Suprapubic skin (tissue), 4 donors: ENCODE data around the gene MAP4. TPM values are rescaled to one million over a fixed set of nuclear protein-coding genes. Genes with fewer than 3 reads are reported as not detected.
"Not testable (repeated sequence)": the region's sequence is repeated elsewhere in the genome, so short reads cannot be mapped to it uniquely, and the experiment has no call there.

Experiments
- DNase-seq, 2 donors: peaks; one replicate each; pipeline ENCODE4 v3.0.0-alpha.2; 2019; ENCODE audit warnings: low spot score in 2 of 2
- H3K27ac ChIP-seq: fragments of 200-600 bp; sonication (generic); one replicate; pipeline ENCODE4 v1.5.1; 2019
- H3K27me3 ChIP-seq: fragments of 200-600 bp; sonication (generic); one replicate; pipeline ENCODE4 v1.5.1; 2019
- H3K36me3 ChIP-seq: fragments of 200-600 bp; sonication (generic); one replicate; pipeline ENCODE4 v1.5.1; 2019
- H3K4me1 ChIP-seq: fragments of 200-600 bp; sonication (generic); one replicate; pipeline ENCODE4 v1.5.1; 2019
- H3K4me3 ChIP-seq: fragments of 200-600 bp; sonication (generic); one replicate; pipeline ENCODE4 v1.5.1; 2019; ENCODE audit warnings: mild to moderate bottlenecking
- H3K9me3 ChIP-seq: fragments of 200-600 bp; sonication (generic); one replicate; pipeline ENCODE4 v1.5.1; 2019
- EP300 ChIP-seq: sonication (generic); formaldehyde crosslinking; IDR thresholded peaks from one replicate; pipeline ENCODE4 v1.6.1; 2017; ENCODE audit warnings: antibody characterized with exemption
- POLR2A ChIP-seq, 2 donors: fragments of 450-650 bp; IDR thresholded peaks; one replicate each; pipeline ENCODE4 v1.6.1; 2017; ENCODE audit warnings: antibody characterized with exemption in 2 of 2, mild to moderate bottlenecking in 2 of 2, moderate library complexity in 2 of 2
- POLR2AphosphoS5 ChIP-seq, 3 donors: sonication (generic); formaldehyde crosslinking; IDR thresholded peaks; one replicate each; pipeline ENCODE4 v1.6.1; 2017; ENCODE audit warnings: antibody characterized with exemption in 3 of 3
- WGBS: methylation state at CpG from one replicate; pipeline ENCODE4 v1.1.5; 2018; 5-methylcytosine and 5-hydroxymethylcytosine counted together
- total RNA-seq, 4 donors: library from RNA; depleted of rRNA; stranded (reverse); fragments of >200 nt; gene quantifications; one replicate each; pipeline ENCODE4 v1.1.0, GENCODE V29; 2016
- TF ChIP-seq, protein P1 (sequence below), 2 donors: fragments of 200-600 bp in 1 of 2; fragments of 450-650 bp in 1 of 2; sonication (generic) in 1 of 2; IDR thresholded peaks; one replicate each; pipeline ENCODE4 v1.5.1; 2016 to 2019; ENCODE audit warnings: antibody characterized with exemption in 2 of 2, mild to moderate bottlenecking in 1 of 2, moderate library complexity in 1 of 2

MAP4 gene
- total RNA-seq, 4 donors from 2014 or later, result 132 to 162 (median 144) TPM

DNA sequence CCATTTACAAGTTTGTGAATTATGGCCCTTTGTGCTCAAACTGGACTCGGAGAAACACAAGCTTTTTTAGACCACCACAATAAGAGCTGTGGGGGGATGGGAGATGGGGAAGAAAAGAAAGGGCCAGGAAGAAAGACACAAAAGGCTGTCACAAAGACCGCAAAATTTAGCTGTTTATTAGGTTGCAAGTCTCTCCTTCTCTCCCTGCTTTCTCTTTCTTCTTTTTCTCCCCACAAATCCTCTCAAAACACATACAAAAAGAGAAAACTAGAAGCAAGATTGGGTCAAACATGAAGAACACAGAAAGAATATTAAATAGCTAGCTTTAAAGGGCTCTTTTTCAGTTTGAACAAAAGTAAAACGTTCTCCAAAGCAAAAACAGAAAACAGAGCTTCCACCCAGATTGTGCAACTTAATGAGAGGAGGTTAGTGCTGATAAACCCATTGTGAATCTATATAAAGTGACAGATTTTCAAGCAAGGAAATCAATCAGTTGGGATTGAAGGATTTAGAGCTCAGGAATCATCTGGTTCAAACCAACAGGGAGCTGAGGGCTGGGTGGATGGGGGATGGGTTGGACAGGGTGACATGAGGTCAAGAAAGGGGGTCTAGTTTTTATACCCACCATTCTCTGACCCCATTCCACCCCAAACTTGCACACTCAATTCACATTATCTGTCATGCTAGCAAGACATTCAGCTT lies 125.9 kb downstream of the MAP4 start:
- Histone ChIP-seq H3K4me3 (no peak overlapping the region), H3K27me3 (no peaks in the 10 kb centered on the region), H3K36me3 (peaks cover 43% of the 10 kb centered on the region), H3K9me3 (no peaks in the 10 kb centered on the region), H3K27ac (no peak overlapping the region), H3K4me1 (peaks cover 23% of the 10 kb centered on the region)
- no peak for TF ChIP-seq EP300
- WGBS, result 64% methylated on average over 3 of the region's 3 CpGs
- no peak for DNase-seq

DNA sequence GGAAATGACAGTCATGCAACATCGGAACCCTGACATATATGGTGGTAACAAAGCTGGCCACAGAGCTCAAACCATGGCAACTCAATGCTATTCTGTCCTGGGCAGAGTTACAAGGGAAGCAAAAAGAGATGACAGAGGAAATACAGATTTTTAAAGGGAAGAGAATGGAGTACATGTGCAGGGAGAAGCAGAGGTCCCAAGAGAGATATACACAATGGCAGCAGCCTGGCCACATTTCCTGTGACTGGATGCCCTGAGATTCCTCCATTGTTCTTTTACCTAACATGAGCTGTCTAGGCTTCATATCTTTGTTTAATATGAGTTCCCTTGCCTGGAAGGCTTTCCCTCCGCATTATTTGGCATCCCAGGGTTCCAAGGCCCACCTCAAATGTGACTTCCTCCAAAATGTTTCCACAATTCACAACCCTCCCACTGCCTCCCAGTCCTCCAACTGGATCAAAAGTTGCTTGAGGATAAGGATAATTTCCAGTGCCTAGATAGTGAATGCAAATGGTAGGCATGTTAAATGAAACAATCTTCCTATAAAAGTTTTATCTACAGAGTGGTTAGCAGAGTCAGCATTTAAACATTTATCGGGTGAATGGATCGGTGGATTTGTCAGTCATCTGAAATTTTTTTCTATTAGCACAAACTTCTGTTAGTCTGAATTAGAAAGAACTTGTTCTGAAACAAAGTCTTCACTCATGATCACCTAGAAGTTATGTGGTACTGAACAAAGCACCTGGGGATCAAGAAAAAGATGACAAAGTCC lies 127.0 kb downstream of the MAP4 start:
- no peaks in the 10 kb centered on the region for H3K9me3 ChIP-seq
- no peak overlapping the region for H3K27ac ChIP-seq
- TF ChIP-seq POLR2AphosphoS5 (IDR thresholded peaks at IDR 0.05), result no peak
- no peak for TF ChIP-seq POLR2A (IDR thresholded peaks at IDR 0.05)
- TF ChIP-seq EP300, result no peak
- TF ChIP-seq, protein P1, sequence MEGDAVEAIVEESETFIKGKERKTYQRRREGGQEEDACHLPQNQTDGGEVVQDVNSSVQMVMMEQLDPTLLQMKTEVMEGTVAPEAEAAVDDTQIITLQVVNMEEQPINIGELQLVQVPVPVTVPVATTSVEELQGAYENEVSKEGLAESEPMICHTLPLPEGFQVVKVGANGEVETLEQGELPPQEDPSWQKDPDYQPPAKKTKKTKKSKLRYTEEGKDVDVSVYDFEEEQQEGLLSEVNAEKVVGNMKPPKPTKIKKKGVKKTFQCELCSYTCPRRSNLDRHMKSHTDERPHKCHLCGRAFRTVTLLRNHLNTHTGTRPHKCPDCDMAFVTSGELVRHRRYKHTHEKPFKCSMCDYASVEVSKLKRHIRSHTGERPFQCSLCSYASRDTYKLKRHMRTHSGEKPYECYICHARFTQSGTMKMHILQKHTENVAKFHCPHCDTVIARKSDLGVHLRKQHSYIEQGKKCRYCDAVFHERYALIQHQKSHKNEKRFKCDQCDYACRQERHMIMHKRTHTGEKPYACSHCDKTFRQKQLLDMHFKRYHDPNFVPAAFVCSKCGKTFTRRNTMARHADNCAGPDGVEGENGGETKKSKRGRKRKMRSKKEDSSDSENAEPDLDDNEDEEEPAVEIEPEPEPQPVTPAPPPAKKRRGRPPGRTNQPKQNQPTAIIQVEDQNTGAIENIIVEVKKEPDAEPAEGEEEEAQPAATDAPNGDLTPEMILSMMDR (IDR thresholded peaks at IDR 0.05), result no peak
- H3K27me3 ChIP-seq, result no peaks in the 10 kb centered on the region
- WGBS, result 94% methylated on average over 4 of the region's 4 CpGs
- H3K36me3 ChIP-seq, result peaks cover 42% of the 10 kb centered on the region
- no peak for DNase-seq
- peaks cover 23% of the 10 kb centered on the region for H3K4me1 ChIP-seq
- H3K4me3 ChIP-seq, result no peak overlapping the region

DNA sequence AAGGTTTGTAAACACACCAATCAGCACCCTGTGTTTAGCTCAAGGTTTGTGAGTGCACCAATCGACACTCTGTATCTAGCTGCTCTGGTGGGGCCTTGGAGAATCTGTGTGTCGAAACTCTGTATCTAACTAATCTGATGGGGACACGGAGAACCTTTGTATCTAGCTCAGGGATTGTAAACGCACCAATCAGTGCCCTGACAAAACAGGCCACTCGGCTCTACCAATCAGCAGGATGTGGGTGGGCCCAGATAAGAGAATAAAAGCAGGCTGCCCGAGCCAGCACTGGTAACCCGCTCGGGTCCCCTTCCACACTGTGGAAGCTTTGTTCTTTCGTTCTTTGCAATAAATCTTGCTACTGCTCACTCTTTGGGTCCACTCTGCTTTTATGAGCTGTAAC lies 128.2 kb downstream of the MAP4 start:
- 90% methylated on average over 9 of the region's 9 CpGs for WGBS
- not testable (repeated sequence) for H3K27ac ChIP-seq

DNA sequence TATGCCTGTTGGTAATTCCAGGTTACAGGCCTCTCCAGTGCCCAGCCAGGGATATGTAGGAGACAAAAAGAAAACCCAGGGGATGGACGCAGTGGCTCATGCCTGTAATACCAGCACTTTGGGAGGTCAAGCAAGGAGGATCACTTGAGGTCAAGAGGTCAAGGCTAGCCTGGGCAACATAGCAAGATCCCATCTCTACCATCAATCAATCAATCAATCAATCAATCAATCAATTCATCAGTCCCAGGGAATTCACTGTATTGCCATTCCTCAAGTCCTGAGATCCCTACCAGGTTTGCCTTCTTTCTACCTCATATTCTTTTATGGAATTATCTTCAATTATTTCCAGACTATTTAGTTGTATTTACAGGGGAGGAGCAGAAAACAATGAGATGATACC lies 131.0 kb downstream of the MAP4 start:
- DNase-seq, result no peak
- no peak overlapping the region for H3K4me3 ChIP-seq
- peaks cover 5% of the 10 kb centered on the region for H3K4me1 ChIP-seq
- 100% methylated on average over 1 of the region's 1 CpG for WGBS
- TF ChIP-seq, protein P1 (IDR thresholded peaks at IDR 0.05), result no peak
- TF ChIP-seq EP300 (no peak), POLR2A (IDR thresholded peaks at IDR 0.05) (no peak), POLR2AphosphoS5 (IDR thresholded peaks at IDR 0.05) (no peak)
- H3K27ac ChIP-seq, result no peak overlapping the region
- H3K9me3 ChIP-seq, result no peaks in the 10 kb centered on the region
- peaks cover 17% of the 10 kb centered on the region for H3K36me3 ChIP-seq
- no peaks in the 10 kb centered on the region for H3K27me3 ChIP-seq

More for the DNA sequence above, 128.2 kb downstream of the MAP4 start:
- H3K4me1 ChIP-seq, result peaks cover 23% of the 10 kb centered on the region
- not testable (repeated sequence) for DNase-seq, H3K27me3 ChIP-seq, H3K9me3 ChIP-seq, H3K4me3 ChIP-seq
- peaks cover 38% of the 10 kb centered on the region for H3K36me3 ChIP-seq

DNA sequence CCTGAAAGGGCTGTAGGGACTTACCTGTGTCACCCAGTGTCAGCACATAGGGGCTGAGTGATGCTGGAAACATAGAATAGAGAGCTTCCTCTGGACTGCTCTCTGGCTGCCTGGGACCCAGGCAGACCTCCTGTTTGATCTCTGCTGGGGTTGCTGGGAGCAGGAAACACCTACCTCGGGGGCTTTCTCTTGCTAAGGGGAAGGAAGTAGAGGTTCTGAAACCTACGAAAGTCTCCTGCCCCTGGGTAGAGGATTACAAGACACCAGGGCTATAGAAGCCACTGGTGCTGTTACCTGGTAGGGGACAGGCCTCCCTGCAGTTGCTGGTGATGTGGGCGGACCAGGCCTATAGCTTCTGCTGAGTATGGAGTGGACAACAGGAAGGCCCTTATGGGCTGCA lies 131.6 kb downstream of the MAP4 start:
- peaks cover 17% of the 10 kb centered on the region for H3K36me3 ChIP-seq
- no peaks in the 10 kb centered on the region for H3K4me1 ChIP-seq
- 62% methylated on average over 2 of the region's 3 CpGs for WGBS
- no peaks in the 10 kb centered on the region for H3K27me3 ChIP-seq
- TF ChIP-seq POLR2A (IDR thresholded peaks at IDR 0.05), result no peak
- no peak for TF ChIP-seq EP300
- TF ChIP-seq POLR2AphosphoS5 (IDR thresholded peaks at IDR 0.05), result no peak
- TF ChIP-seq, protein P1 (IDR thresholded peaks at IDR 0.05), result no peak
- no peaks in the 10 kb centered on the region for H3K9me3 ChIP-seq
- no peak overlapping the region for H3K27ac ChIP-seq
- H3K4me3 ChIP-seq, result no peak overlapping the region
- no peak for DNase-seq

DNA sequence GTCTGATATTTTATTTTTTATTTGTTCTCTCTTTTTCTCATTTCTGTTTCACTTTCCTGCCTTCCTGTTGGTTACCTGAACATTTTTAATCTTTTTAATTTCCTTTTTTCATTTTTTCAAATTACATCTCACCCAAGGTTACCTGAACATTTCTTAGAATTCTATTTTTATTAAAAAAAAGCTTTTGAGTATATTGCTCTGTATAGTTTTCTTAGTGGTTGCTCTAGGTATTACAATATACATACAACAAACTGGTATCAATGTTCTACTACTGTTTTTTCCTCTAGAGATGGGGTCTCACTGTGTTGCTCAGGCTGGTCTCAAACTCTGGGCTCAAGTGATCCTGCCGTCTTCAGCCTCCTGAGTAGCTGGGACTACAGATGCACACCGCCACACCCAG lies 133.9 kb downstream of the MAP4 start:
- Histone ChIP-seq H3K27ac (no peak overlapping the region), H3K9me3 (no peaks in the 10 kb centered on the region), H3K4me1 (peaks cover 7% of the 10 kb centered on the region), H3K27me3 (no peaks in the 10 kb centered on the region), H3K36me3 (peaks cover 9% of the 10 kb centered on the region), H3K4me3 (no peak overlapping the region)
- 94% methylated on average over 2 of the region's 2 CpGs for WGBS
- TF ChIP-seq EP300 (no peak), POLR2A (IDR thresholded peaks at IDR 0.05) (no peak), POLR2AphosphoS5 (IDR thresholded peaks at IDR 0.05) (no peak)
- TF ChIP-seq, protein P1 (IDR thresholded peaks at IDR 0.05), result no peak
- no peak for DNase-seq
